SH-SY5Y (cell line): ENCODE data around the gene DENND1C.

Experiments used
- GATA2 ChIP-seq: IDR thresholded peaks from 2 replicates; pipeline ENCODE4 v1.6.1; 2011; ENCODE audit warnings: mild to moderate bottlenecking, low read depth, low read length
- GATA3 ChIP-seq: IDR thresholded peaks from 2 replicates; pipeline ENCODE4 v1.6.1; 2011; ENCODE audit warnings: low read depth, mild to moderate bottlenecking, low read length, moderate library complexity

GRCh38 chr19:6498294-6499036 is 16.9 kb upstream of the DENND1C start:
- no peak for TF ChIP-seq GATA3
- TF ChIP-seq GATA2, result no peak
